ENCODE data around the gene SDK2. TPM values are rescaled to one million over a fixed set of nuclear protein-coding genes. Genes with fewer than 3 reads are reported as not detected.

The SDK2 gene
- total and polyA plus RNA-seq, 2 of the 8 experiments (the other 6 are each of a cell fraction or from before 2014, with no cell fraction given) = 3.9 to 4.1 TPM

DNA sequence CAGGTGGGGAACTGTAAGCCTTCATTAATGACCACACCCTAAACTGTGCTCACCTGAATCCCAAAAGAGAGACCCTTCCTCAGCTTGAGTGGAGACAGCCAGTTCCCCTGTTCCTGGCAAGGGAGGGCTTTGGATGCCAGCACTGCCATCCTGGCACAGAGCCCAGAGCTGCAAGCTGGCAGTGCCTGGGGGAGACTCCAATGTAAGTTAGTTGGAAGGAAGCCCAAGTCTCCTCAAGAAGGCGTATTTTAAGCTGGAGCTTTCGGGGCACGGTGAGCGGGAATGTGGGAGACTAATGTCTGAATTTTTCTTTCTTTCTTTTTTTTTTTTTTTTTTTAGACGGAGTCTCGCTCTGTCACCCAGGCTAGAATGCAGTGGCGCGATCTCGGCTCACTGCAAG lies 337.1 kb downstream of the SDK2 start:
- H2BK12ac ChIP-seq (ENCODE audit: low read depth, low read length) = no peak overlapping the region
- H2BK5ac ChIP-seq (ENCODE audit: low read depth, low read length) = no peak overlapping the region
- H3K23me2 ChIP-seq (ENCODE audit: low read depth, low read length) = peaks cover 16% of the 10 kb centered on the region; the same call in 1 of the 2 replicates
- no peak overlapping the region for H3K4me3 ChIP-seq (ENCODE audit: extremely low read depth in 1 of 4, insufficient read depth in 2 of 4, low read depth in 3 of 4, low read length in 4 of 4)
- no peak overlapping the region for H2BK120ac ChIP-seq (replicated peaks; ENCODE audit: low read depth, low read length)
- peak overlapping the region; percentile 60 for H3K4ac ChIP-seq (replicated peaks; ENCODE audit: insufficient read length, low read depth, low read length)
- no peak overlapping the region for H4K91ac ChIP-seq (replicated peaks; ENCODE audit: insufficient read length, low read length)
- no peaks in the 10 kb centered on the region; the same call in none of the 2 replicates for H3K79me1 ChIP-seq (ENCODE audit: low read depth, low read length)
- no peak overlapping the region for H3K9ac ChIP-seq (replicated peaks in 1 of 4; ENCODE audit: extremely low read depth in 1 of 4, low read depth in 3 of 4, low read length in 3 of 4)
- H2AFZ ChIP-seq (ENCODE audit: low read length) = no peak overlapping the region
- FAIRE-seq (no peak), DNase-seq (ENCODE audit: low read depth in 1 of 2, low spot score in 2 of 2) (no peak)
- H2BK20ac ChIP-seq (ENCODE audit: low read length) = no peak overlapping the region
- no peak overlapping the region for H4K5ac ChIP-seq (ENCODE audit: insufficient read length, low read depth, low read length)
- peaks cover 10 to 28% (median 23%) of the 10 kb centered on the region in 4 experiments for H3K4me1 ChIP-seq (replicated peaks in 1 of 4; ENCODE audit: control insufficient read depth in 3 of 4, insufficient read depth in 4 of 4, low read length in 3 of 4)
- peak overlapping the region; percentile 33; the same call in 1 of the 2 replicates for H2AK5ac ChIP-seq (ENCODE audit: low read depth, low read length)
- no peaks in the 10 kb centered on the region; a peak in 1 of 7 replicates for H3K27me3 ChIP-seq (replicated peaks in 1 of 4; ENCODE audit: control insufficient read depth in 3 of 4, extremely low read depth in 1 of 4, insufficient read depth in 3 of 4, low read length in 3 of 4)
- no peaks in the 10 kb centered on the region for H3K36me3 ChIP-seq (ENCODE audit: control insufficient read depth in 2 of 4, insufficient read depth in 4 of 4, low read length in 3 of 4)
- no peak overlapping the region for H3K56ac ChIP-seq (replicated peaks; ENCODE audit: insufficient read length, low read depth, low read length)
- H3K14ac ChIP-seq (ENCODE audit: insufficient read length) = no peak overlapping the region
- WGBS, 2 experiments (ENCODE audit: extremely low coverage in 1 of 2, insufficient coverage in 1 of 2, insufficient read length in 1 of 2, insufficient replicate concordance in 2 of 2, low coverage in 1 of 2, low lambda C conversion rate in 2 of 2, missing lambda C conversion rate in 1 of 2) = 95% methylated on average over 4 of the region's 9 CpGs; no CpG with 5 or more reads in 1 of the 2 experiments
- H3K79me2 ChIP-seq (ENCODE audit: control insufficient read depth in 1 of 2, insufficient read depth in 2 of 2, low read length in 2 of 2) = peaks cover 0 to 31% of the 10 kb centered on the region in 2 experiments; a peak in 1 of 4 replicates
- H4K20me1 ChIP-seq (replicated peaks in 1 of 2; ENCODE audit: control insufficient read depth in 1 of 2, insufficient read depth in 2 of 2, low read length in 2 of 2) = peaks cover 0 to 2% of the 10 kb centered on the region in 2 experiments
- H3K4me2 ChIP-seq (ENCODE audit: insufficient read depth in 1 of 2, low read depth in 2 of 2, low read length in 2 of 2) = no peak overlapping the region
- H3K18ac ChIP-seq (ENCODE audit: extremely low read depth, low read length) = no peak overlapping the region
- ChIA-PET CTCF (ENCODE audit: partially characterized antibody) (interaction anchor here (1.1 to 8.5 kb wide), 8 partner anchors 7 to 349 kb away, joined by 3 to 53 read pairs (median 6); no protein-coding TSS in a partner anchor), POLR2A (ENCODE audit: partially characterized antibody) (no interaction called here)
- no peaks in the 10 kb centered on the region for H3K9me3 ChIP-seq (ENCODE audit: insufficient read depth in 2 of 2, low read depth in 1 of 2, low read length in 1 of 2)
- H4K8ac ChIP-seq (ENCODE audit: extremely low read depth, insufficient read depth, low read length) = no peak overlapping the region
- H3K27ac ChIP-seq (ENCODE audit: low read depth, low read length) = no peak overlapping the region
- H2BK15ac ChIP-seq (ENCODE audit: low read length) = no peak overlapping the region
- H3K23ac ChIP-seq (ENCODE audit: insufficient read length) = no peak overlapping the region
- TF ChIP-seq, protein P1, sequence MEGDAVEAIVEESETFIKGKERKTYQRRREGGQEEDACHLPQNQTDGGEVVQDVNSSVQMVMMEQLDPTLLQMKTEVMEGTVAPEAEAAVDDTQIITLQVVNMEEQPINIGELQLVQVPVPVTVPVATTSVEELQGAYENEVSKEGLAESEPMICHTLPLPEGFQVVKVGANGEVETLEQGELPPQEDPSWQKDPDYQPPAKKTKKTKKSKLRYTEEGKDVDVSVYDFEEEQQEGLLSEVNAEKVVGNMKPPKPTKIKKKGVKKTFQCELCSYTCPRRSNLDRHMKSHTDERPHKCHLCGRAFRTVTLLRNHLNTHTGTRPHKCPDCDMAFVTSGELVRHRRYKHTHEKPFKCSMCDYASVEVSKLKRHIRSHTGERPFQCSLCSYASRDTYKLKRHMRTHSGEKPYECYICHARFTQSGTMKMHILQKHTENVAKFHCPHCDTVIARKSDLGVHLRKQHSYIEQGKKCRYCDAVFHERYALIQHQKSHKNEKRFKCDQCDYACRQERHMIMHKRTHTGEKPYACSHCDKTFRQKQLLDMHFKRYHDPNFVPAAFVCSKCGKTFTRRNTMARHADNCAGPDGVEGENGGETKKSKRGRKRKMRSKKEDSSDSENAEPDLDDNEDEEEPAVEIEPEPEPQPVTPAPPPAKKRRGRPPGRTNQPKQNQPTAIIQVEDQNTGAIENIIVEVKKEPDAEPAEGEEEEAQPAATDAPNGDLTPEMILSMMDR (IDR thresholded peaks at IDR 0.05; ENCODE audit: control extremely low read depth in 1 of 3, insufficient read depth in 1 of 3, low read depth in 1 of 3, low read length in 3 of 3) = no peak
- no peak for TF ChIP-seq NANOG (IDR thresholded peaks at IDR 0.05; ENCODE audit: insufficient read depth, low read depth, low read length, poor library complexity, severe bottlenecking)
- no peak for TF ChIP-seq KDM4A (IDR thresholded peaks at IDR 0.05; ENCODE audit: low read depth, low read length, severe bottlenecking)
- TF ChIP-seq MAFK (IDR thresholded peaks at IDR 0.05; ENCODE audit: low read depth, low read length) = no peak
- no peak for TF ChIP-seq BACH1 (IDR thresholded peaks at IDR 0.05; ENCODE audit: low read length)
- no peak for TF ChIP-seq EGR1 (IDR thresholded peaks at IDR 0.05; ENCODE audit: borderline replicate concordance, low read depth, low read length)
- TF ChIP-seq, protein P2, sequence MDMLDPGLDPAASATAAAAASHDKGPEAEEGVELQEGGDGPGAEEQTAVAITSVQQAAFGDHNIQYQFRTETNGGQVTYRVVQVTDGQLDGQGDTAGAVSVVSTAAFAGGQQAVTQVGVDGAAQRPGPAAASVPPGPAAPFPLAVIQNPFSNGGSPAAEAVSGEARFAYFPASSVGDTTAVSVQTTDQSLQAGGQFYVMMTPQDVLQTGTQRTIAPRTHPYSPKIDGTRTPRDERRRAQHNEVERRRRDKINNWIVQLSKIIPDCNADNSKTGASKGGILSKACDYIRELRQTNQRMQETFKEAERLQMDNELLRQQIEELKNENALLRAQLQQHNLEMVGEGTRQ (IDR thresholded peaks at IDR 0.05; ENCODE audit: low read length) = no peak
- no peak for TF ChIP-seq RFX5 (IDR thresholded peaks at IDR 0.05; ENCODE audit: borderline replicate concordance, low read depth, low read length)
- TF ChIP-seq ZNF274 (IDR thresholded peaks at IDR 0.05; ENCODE audit: borderline replicate concordance, extremely low read depth, low read length) = no peak
- TF ChIP-seq YY1 (IDR thresholded peaks at IDR 0.05; ENCODE audit: low read depth, low read length) = no peak
